Measurements from ENCODE around the gene SLX4. TPM values are rescaled to one million over a fixed set of nuclear protein-coding genes. Genes with fewer than 3 reads are reported as not detected.

The SLX4 gene
- polyA plus RNA-seq, 1 experiment, result 1.6 TPM

- Histone ChIP-seq H3K27me3 (ENCODE audit: control insufficient read depth, insufficient read depth, low read length) (no peaks in the 10 kb centered on the region), H3K9me3 (ENCODE audit: control insufficient read depth, insufficient read depth, low read length) (no peaks in the 10 kb centered on the region), H3K27ac (ENCODE audit: low read depth, low read length) (no peak overlapping the region), H3K4me3 (ENCODE audit: low read depth, low read length) (no peak overlapping the region)
- DNase-seq (ENCODE audit: low read depth, low spot score), result no peak
- POLR2A ChIA-PET, result no interaction called here
- TF ChIP-seq CTCF (IDR thresholded peaks at IDR 0.05; ENCODE audit: low read depth, low read length), result no peak
- CTCF ChIA-PET, result no interaction called here
Measured at GRCh38 chr16:3650631-3651265, 39.3 kb upstream of the SLX4 start.

- H3K27ac ChIP-seq (ENCODE audit: low read depth, low read length), result no peak overlapping the region
- TF ChIP-seq CTCF (IDR thresholded peaks at IDR 0.05; ENCODE audit: low read depth, low read length), result no peak
- CTCF ChIA-PET, result no interaction called here
- no peak for DNase-seq (ENCODE audit: low read depth, low spot score)
- H3K27me3 ChIP-seq (ENCODE audit: control insufficient read depth, insufficient read depth, low read length), result no peaks in the 10 kb centered on the region
- H3K9me3 ChIP-seq (ENCODE audit: control insufficient read depth, insufficient read depth, low read length), result no peaks in the 10 kb centered on the region; the same call in 1 of the 2 replicates
- no peak overlapping the region for H3K4me3 ChIP-seq (ENCODE audit: low read depth, low read length)
- POLR2A ChIA-PET, result no interaction called here
Measured at GRCh38 chr16:3646348-3646920, 35.0 kb upstream of the SLX4 start.

GRCh38 chr16:3645504-3646347 lies 34.3 kb upstream of the SLX4 start:
- no peak overlapping the region for H3K4me3 ChIP-seq (ENCODE audit: low read depth, low read length)
- CTCF ChIA-PET, result no interaction called here
- H3K27ac ChIP-seq (ENCODE audit: low read depth, low read length), result peak overlapping the region; percentile 73
- H3K27me3 ChIP-seq (ENCODE audit: control insufficient read depth, insufficient read depth, low read length), result no peaks in the 10 kb centered on the region
- no peak for TF ChIP-seq CTCF (IDR thresholded peaks at IDR 0.05; ENCODE audit: low read depth, low read length)
- POLR2A ChIA-PET, result interaction anchor here (0.5 to 1.0 kb wide), 2 partner anchors 9 to 109 kb away, joined by 3 to 5 read pairs; no protein-coding TSS in a partner anchor
- H3K9me3 ChIP-seq (ENCODE audit: control insufficient read depth, insufficient read depth, low read length), result no peaks in the 10 kb centered on the region; the same call in 1 of the 2 replicates
- peak; percentile 41 for DNase-seq (ENCODE audit: low read depth, low spot score)

- no peak for TF ChIP-seq CTCF (IDR thresholded peaks at IDR 0.05; ENCODE audit: low read depth, low read length)
- Histone ChIP-seq H3K27ac (ENCODE audit: low read depth, low read length) (peak overlapping the region; percentile 70), H3K4me3 (ENCODE audit: low read depth, low read length) (no peak overlapping the region), H3K27me3 (ENCODE audit: control insufficient read depth, insufficient read depth, low read length) (no peaks in the 10 kb centered on the region), H3K9me3 (ENCODE audit: control insufficient read depth, insufficient read depth, low read length) (no peaks in the 10 kb centered on the region; the same call in 1 of the 2 replicates)
- no peak for DNase-seq (ENCODE audit: low read depth, low spot score)
- POLR2A ChIA-PET, result interaction anchor here (0.7 to 1.0 kb wide), 2 partner anchors 79 to 109 kb away, joined by 3 to 5 read pairs; no protein-coding TSS in a partner anchor
- CTCF ChIA-PET, result no interaction called here
Measured at GRCh38 chr16:3645108-3645503, 33.7 kb upstream of the SLX4 start.

Measured in AG04450 (cell line).